Activated CD8-positive, alpha-beta memory T cell treated with anti-CD3 and anti-CD28 coated beads for 48 hours (primary cell): ENCODE results near the gene NIT2.
"Not testable (repeated sequence)": the region's sequence is repeated elsewhere in the genome, so short reads cannot be mapped to it uniquely, and the experiment has no call there.

Experiments
- DNase-seq, 3 experiments: peaks; one replicate each; pipeline ENCODE4 v3.0.0-alpha.2; 2020; ENCODE audit warnings: low read depth in 2 of 3, low spot score in 2 of 3

NIT2 gene, protein sequence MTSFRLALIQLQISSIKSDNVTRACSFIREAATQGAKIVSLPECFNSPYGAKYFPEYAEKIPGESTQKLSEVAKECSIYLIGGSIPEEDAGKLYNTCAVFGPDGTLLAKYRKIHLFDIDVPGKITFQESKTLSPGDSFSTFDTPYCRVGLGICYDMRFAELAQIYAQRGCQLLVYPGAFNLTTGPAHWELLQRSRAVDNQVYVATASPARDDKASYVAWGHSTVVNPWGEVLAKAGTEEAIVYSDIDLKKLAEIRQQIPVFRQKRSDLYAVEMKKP

DNA sequence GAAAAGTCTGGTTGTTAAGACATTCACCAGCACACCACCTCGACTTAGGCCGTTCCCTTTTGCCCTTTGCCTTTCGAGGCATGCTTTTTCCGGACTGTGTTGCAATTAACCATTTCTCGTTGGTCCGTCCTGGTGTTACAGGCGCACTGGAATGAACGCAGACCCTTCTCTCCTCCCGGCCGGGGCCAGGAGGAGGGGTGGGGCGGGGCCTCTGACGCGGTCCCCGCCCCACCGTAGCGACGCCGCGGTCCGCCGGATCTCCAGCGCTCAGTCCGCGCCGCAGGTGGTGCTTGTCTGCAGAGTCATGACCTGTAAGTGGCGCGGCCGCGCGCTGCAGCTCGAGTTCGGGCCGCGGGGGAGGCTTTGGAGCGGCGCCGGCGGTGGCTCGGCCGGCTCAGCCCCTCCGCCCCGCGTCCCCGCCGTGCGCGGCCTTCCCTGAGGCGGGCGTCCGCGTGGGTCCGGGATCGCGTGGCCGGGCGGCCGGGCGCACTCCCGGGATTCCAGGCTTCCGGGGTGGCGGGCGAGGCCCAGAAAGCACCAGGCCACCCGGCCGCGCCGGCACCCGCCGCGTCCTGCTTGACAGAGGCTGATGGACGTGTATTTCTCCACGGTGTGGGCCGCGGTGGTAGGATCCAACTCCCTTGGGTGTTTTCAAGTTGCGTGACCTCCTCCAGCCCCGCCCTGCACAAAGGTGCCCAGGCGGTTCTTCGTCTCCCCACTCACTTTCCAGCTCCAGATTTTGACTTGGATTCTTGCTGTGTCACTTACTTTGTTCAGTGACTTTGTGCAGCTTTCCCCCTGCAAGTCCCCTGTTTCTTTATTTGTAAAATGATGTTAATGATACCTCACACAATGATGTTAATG lies at the start of gene NIT2:
TSS of gene NIT2 (plus strand) at position 270 of the 864 bp plus-strand sequence. CDS start at position 305, 35 bp downstream.
- DNase-seq, result peak; percentile 58 to 67 (median 63)

DNA sequence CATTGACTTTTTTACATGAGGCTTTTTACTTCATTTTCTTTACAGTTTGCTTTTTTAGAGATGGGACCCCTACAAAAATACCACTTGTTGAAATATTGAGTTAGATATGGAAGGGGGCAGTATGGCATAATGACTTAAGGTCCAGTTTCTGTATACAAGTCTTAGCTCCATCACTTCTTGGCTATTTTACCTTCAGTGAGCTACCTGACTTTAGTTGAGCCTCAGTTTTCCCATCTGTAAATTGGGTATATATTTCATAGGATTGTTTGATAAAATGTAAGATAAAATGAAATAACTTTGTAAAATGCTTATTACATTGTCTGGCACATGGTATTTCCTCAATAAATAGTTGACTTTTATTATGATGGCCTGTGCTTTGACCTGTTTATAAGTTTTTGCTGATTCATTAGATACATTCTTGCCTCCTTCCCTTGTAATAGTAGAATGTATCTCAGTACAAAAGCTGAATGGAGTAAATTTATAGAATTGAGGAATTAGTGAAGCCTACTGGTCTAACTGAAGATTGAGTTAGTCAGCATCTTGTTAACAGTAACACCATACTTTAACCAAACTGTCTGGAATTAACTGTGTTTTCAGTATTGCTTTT lies 46.2 kb upstream of the NIT2 start:
- no peak for DNase-seq

DNA sequence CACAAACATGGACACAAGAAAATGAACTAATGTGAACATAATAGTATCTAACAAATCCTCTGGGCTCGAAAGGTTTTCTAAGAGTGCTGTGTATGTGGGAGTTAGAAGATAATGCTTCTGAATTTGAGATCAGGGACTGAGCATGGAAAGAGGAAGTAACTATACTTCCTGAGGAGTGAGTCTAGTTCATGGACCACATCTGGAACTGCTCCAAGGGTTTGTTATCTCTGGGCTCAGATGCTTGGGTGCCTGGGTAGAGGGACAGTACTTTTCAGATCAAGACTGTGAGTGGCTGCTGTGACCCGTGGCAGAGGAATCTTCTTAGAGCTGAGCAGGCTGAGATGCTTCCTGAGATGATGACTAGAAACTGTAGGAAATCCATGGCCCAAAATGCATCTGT lies 45.2 kb upstream of the NIT2 start:
- DNase-seq, result no peak

DNA sequence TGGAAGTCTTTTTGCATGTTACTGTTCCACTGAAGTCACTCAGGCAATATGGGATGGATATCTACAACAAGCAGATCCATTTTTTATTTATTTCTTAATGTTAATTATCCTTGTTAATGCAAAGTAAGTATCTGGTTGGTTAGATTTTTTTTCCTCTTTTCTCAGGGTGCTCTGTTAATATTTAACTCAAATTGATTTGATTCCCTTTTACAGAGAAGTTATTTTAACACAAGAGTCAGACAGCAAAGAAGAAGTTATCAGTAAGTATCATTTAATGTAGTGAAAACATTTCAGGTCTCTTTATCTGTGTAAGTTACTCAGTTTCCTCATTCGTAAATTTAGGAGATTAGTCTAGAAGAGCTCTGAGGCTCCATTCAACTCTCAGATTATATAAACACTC lies 39.5 kb upstream of the NIT2 start:
- no peak for DNase-seq

DNA sequence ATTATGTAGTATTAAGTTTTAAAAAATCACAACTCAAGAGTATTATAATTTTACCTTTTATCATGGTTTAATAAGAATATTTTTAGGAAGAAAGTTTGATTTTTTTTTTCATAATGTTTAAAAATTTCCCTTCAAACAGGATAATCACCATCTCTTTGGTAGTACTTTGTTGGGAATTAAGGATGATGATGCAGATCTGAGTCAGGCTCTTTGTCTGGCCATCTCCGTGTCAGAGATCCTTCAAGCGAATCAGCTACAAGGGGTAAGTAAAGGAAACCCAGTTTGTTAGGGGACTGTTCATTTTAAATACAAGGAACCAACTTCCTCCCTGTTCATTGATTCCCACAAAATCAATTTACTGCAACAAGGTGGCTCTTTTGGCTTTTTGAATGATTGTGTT lies 36.8 kb upstream of the NIT2 start:
- no peak for DNase-seq

DNA sequence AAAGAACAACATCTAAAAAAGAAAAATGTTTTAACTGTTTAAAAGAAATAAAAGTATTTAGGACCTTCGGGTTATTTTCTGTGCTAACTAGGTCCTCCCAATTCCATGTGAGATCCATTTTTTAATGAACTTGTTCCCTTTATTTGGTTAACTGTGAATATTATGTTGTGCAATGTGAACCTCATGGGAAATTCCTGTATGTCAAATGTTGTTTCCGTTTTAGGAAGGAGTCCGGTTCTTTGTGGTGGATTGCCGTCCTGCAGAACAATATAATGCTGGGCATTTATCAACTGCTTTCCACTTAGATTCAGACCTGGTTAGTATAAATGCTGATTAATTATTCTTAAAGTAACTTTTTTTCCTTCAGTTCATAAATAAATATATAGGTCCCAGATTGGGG lies 35.5 kb upstream of the NIT2 start:
- DNase-seq, result no peak

DNA sequence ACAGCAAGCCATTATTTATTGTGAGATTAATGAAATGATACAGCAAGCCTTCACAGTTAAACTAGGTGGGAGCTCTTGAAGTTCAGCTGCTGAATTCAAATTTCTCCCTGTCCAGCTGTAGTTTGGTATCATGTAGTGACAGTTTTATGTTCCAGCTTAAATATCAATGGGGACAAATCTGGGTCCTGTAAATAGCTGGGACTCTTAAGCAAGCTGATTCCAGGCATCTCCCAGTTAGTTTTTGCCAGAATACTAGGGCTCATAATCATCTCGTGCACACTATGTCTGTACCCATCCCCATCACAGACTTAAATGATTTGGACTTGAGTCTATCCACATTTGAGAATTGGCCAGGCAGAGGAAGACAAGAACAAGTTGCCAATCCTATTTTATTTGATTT lies 27.9 kb upstream of the NIT2 start:
- DNase-seq, result no peak

DNA sequence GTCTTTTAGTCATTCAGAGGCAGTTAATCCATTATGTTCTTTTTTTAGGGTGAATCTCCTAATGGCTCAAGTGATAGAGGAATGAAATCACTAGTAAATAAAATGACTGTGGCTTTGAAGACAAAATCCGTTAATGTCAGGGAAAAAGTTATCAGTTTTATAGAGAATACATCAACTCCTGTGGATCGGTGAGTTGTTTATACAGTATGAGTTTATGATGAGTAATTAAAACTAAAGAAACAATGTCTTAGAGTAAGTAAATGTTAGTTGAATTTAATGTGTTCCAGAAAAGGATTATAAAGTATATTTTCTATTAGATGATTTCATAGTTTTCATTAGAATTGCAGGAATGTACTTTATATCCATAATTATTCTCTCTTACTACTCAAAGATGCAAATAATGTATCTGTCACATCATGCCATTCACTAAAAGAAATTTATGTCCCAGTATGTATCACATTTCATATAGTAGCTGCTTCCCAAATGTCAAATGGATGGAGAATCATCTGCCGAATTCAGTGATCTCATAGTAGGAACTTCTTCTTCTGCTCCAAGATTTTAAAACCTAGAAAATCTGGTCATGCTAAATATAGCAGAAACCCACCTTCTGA lies 24.1 kb upstream of the NIT2 start:
- no peak for DNase-seq

DNA sequence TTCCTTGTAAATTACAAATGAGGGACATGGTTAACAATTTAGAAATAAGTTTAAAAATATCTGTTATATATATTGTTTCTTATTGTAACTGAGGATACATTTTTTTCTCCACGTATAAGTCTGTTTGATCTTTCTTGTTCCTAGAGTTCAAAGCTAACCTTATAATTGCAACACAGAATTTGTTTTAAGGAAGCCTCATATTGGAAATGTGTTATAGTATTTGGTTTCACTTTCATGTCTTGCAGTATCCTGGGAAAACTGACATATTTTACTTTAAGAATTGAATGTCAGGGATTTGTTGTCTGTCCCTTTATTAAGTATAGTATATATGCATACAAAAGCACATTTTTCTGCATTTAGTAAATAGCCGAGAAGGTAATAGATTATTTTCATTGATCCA lies 23.5 kb upstream of the NIT2 start:
- DNase-seq, result no peak

DNA sequence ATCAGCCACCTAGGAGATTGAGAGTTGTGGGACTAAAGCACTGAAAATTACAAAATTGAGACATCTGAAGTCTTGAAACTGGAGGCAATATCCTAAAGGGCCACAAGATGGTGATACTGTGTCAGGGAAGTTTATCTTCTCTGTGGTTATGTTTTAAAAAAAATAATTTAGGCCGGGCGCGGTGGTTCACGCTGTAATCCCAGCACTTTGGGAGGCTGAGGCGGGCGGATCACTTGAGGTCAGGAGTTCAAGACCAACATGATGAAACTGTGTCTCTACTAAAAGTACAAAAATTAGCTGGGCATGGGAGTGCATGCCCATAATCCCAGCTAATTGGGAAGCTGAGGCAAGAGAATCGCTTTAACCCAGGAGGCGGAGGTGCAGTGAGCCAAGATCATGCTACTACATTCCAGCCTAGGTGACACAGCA lies 17.9 kb upstream of the NIT2 start:
- no peak for DNase-seq

DNA sequence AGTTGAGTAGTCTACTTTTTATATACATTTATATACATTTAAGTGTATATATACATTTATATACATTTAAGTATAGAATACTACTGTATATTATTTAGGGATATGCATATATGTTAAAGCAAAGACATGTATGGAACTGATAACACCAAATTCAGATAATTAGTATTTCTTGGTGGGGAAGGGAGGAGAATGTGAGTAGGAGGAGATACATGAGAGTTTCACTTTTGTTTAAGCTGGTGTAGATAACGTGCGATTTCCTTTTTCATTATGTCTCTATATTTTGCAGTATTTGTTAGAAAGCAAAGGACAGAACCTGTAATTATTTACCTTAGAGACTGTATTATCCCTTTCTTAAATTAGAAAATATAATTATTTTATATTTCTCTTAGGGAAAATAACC lies 16.6 kb upstream of the NIT2 start:
- no peak for DNase-seq

DNA sequence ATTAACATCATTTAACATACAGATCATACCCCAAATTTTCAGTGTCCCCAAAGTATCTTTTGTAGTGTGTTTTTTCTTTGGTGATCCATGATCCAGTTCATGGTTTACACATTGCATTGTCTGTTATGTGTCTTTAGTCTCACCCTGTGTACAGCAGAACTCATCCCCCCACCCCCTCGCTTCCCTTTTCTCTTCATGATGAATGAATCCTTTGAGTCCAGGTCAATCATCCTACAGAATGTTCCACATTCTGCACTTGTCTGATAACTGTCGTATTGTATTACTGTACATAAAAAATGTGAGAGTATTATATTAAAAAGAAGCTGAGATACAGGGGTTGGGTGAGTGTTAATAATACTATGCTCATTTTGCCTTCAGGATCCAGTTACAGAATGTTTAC lies 14.6 kb upstream of the NIT2 start:
- DNase-seq, result no peak

DNA sequence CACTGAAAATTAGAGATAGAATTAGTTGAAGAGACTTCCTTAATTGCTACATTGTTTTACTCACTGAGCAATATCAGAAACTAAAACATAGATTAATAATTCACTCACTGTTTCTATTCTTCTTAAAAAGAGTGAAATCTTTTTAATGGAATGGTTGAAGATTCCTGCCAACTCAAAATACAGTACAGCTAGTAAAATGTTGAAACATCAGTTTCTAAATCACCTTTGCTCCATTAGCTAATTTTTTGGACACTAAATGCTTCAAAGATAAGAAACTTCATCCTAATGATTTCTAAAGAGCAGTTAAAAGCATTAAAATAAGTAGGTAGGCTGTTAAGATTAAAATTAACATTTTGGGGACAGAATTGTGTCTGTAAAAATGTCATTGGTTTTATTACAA lies 10.5 kb upstream of the NIT2 start:
- DNase-seq, result no peak

DNA sequence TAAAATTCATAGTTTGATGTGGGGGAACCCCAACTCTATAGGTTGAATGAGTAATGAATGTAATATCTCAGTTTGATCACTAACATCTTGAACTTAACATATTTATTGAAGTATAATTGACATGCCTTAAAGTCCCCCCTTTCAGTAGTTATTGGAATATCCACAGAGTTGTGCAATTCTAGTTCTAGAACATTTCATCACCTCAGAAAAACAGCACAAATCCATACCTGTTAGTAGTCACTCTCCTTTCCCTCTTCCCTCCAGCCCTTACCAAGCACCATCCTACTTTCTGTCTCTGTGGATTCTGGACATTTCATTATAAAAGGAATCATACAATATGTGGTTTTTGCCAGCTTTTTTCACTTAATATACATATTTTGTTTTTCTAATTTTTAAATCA lies 8.7 kb upstream of the NIT2 start:
- no peak for DNase-seq

DNA sequence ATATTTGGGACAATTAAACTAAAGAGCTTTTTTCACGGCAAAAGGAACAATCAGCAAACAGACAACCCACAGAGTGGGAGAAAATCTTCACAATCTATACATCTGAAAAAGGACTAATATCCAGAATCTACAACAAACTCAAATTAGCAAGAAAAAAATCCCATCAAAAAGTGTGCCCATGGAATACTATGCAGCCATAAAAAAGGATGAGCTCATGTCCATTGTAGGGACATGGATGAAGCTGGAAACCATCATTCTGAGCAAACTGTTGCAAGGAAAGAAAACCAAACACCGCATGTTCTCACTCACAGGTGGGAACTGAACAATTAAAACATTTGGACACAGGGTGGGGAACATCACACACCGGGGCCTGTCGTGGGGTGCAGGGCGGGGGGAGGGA lies 7.2 kb upstream of the NIT2 start:
- DNase-seq, result not testable (repeated sequence)

DNA sequence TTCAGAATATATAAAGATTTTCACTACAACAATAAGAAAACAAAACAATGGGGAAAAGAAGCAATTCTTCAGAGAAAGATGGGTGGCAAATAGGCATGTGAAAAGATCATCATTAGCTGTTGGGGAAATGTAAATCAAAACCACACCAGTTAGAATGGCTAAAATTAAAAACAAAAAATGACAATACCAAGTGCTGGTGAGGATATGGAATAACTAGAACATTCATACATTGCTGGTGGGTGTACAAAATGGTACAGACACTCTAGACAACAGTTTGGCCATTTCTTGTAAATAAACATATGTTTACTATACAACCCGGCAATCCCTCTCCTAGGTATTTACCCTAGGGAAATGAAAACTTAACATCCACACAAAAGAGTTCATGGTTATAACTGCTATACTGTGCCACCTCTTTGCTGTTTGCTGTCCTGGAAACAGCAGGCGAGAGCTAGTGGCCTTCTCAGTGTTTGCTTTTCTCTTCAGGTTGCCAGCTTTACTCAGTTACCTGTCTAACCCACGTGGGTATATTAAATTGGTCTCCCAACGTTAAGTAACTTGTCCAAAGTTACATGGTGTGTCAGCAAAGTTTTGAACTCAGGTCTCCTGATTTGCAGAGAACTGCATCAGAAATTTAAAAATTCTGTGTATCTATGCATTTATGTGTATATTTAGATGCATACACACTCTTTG lies 4.6 kb upstream of the NIT2 start:
- DNase-seq, result no peak

DNA sequence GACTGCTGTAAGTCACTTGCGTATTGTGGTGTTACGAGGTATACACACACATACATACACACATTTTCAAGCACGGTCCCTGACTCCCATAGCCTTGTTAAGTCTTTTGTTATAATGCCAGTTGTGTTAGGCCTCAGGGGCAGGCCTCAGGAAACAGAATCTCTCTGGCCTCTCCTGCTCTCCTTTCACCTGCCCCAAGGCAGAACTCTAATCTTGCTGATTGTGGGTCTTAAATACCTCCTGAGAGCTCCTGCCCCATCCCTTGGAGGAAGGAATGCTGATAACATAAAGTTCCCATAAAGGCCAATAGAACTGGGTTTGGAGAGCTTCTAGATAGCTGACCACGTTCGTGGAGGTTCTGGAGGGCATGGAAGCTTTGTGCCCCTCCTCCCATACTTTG lies 3.9 kb upstream of the NIT2 start:
- DNase-seq, result no peak

DNA sequence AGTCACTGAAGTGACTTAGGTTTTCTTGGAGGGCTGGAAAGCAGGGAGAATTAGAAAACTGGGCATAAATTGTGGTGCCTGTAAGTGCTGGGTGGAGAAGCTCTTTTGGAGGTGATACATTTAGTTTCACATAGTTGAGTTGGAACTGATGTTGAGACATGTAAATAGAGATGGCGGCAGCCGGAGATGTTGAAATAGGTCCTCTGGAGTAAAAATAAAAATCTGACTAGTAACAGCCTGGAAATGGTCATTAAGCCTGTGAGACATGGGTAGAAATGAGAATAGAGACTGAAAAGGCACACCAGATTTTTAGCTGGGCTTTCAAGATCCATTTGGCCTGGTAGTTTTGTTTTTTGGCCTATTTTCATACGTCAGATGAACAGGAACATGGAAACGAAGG lies 2.9 kb upstream of the NIT2 start:
- no peak for DNase-seq

DNA sequence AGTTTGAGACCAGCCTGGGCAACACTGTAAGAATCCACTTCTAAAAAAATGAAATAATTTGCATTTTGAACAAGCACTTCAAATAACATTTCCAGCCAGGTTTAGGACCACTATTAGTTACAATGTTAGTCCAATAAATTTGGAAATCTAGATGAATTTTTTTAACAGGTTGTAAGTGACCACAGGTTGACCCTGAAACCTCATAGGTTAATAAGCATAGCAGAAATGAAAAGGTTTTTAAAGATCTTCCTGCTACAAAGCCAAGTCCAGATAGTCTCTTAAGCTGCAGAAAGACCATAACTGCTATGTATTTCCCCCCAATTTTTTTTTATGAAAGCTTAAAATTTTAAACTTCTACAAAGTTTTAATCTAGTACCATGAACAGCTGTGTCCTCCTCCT lies 1.5 kb upstream of the NIT2 start:
- no peak for DNase-seq

DNA sequence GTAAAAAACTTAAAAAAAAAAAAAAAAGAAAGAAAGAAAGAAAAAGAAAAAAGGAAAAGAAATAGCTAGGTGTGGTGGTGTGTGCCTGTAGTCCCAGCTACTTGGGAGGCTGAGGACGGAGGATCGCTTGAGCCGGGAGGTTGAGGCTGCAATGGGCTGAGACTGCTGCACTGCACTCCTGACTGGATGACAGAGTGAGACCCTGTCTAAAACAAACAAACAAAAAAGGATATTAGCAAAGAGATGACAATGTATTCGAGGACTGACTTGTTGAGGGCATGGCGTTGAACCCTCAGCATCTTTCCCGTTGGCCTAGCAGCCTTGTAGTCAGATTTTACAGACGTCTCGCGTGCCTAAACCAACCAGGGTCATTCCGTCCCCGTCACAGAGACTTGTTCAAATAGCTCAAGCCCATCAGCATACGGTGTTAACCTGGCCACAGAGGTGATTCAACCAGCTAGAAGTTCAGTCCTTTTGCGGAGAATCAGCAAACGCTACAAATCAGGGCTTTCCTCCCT lies 528 bp upstream of the NIT2 start:
- no peak for DNase-seq

DNA sequence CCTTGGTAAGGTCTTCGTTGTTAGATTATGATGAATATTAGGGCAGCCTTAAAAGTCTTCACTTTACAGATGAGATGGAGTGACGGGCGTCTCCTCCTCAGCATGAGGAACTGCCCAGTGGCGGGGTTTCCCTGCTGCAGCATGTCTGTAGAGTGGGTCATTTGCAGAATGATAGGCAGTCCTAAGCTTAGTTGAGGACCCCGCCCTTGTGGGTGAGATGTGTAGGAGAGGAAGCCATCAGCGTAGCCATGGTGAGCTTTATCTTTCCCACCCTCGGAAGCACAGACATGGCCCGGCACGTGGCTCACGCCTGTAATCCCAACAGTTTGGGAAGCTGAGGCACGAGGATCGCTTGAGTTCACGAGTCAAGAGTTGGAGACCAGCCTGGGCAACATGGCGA lies 877 bp downstream of the NIT2 start:
- DNase-seq, result peak in 1 of 3 experiments; percentile 23
